Measurements from ENCODE around the gene PSMB7.

PSMB7 gene

GRCh38 chr9:124340219-124341069 lies 74.8 kb downstream of the PSMB7 start:
- in situ Hi-C loops (cut with MboI; ENCODE audit: low sequenced_read_pairs, unreplicated experiment): no loop called here
- TF ChIP-seq, protein P1, sequence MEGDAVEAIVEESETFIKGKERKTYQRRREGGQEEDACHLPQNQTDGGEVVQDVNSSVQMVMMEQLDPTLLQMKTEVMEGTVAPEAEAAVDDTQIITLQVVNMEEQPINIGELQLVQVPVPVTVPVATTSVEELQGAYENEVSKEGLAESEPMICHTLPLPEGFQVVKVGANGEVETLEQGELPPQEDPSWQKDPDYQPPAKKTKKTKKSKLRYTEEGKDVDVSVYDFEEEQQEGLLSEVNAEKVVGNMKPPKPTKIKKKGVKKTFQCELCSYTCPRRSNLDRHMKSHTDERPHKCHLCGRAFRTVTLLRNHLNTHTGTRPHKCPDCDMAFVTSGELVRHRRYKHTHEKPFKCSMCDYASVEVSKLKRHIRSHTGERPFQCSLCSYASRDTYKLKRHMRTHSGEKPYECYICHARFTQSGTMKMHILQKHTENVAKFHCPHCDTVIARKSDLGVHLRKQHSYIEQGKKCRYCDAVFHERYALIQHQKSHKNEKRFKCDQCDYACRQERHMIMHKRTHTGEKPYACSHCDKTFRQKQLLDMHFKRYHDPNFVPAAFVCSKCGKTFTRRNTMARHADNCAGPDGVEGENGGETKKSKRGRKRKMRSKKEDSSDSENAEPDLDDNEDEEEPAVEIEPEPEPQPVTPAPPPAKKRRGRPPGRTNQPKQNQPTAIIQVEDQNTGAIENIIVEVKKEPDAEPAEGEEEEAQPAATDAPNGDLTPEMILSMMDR (IDR thresholded peaks at IDR 0.05; ENCODE audit: borderline replicate concordance, control extremely low read depth, extremely low read depth, insufficient read depth, missing control alignments): no peak
- no peak for DNase-seq (ENCODE audit: low spot score)

- no peak for DNase-seq (ENCODE audit: low spot score)
- TF ChIP-seq, protein P1 (IDR thresholded peaks at IDR 0.05; ENCODE audit: borderline replicate concordance, control extremely low read depth, extremely low read depth, insufficient read depth, missing control alignments): no peak
- in situ Hi-C loops (cut with MboI; ENCODE audit: low sequenced_read_pairs, unreplicated experiment): no loop called here
Measured at GRCh38 chr9:124339603-124340146, 75.6 kb downstream of the PSMB7 start.

DNA sequence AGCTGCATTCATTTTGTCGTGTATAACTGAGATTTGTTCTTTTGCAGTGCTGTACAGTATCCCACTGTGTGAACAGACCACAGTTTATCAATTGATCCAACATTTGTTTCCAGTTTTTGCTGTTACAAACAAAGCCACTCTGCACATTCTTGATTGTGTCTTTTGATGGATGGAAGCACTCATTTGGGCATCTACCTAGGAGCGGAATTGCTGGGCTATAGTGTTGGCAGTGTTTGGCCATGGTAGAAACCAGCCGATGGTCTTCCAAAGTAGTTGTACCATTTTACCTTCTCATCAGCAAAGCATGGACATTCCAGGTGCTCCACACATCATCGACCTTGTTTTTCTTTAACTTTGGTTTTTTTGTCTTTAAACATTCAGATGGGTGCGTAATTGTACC lies 77.7 kb downstream of the PSMB7 start:
- no peak for DNase-seq (ENCODE audit: low spot score)
- in situ Hi-C loops (cut with MboI; ENCODE audit: low sequenced_read_pairs, unreplicated experiment): no loop called here
- TF ChIP-seq, protein P1 (IDR thresholded peaks at IDR 0.05; ENCODE audit: borderline replicate concordance, control extremely low read depth, extremely low read depth, insufficient read depth, missing control alignments): no peak

DNA sequence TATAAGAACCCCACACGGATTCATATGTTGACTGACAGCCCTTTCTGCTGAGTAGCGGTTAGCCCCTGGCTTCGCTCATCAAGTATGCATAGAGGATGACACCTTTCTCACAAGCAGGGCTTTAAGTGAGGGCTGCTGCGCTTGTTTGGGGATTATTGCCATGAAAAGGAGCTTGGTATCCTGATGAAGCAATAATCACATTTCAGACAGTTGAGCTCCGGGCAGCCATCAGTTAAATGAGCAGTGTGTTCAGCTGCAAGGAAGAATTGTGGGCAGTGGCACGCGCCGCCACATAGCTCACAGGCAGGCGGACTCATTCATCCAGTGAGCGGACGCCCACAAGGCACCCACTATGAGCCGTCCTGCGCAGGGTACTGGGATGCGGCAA lies 79.9 kb downstream of the PSMB7 start:
- in situ Hi-C loops (cut with MboI; ENCODE audit: low sequenced_read_pairs, unreplicated experiment): no loop called here
- TF ChIP-seq, protein P1 (IDR thresholded peaks at IDR 0.05; ENCODE audit: borderline replicate concordance, control extremely low read depth, extremely low read depth, insufficient read depth, missing control alignments): no peak
- DNase-seq (ENCODE audit: low spot score): no peak

GRCh38 chr9:124334568-124335319 lies 80.5 kb downstream of the PSMB7 start:
- in situ Hi-C loops (cut with MboI; ENCODE audit: low sequenced_read_pairs, unreplicated experiment): no loop called here
- no peak for DNase-seq (ENCODE audit: low spot score)
- TF ChIP-seq, protein P1 (IDR thresholded peaks at IDR 0.05; ENCODE audit: borderline replicate concordance, control extremely low read depth, extremely low read depth, insufficient read depth, missing control alignments): no peak

DNA sequence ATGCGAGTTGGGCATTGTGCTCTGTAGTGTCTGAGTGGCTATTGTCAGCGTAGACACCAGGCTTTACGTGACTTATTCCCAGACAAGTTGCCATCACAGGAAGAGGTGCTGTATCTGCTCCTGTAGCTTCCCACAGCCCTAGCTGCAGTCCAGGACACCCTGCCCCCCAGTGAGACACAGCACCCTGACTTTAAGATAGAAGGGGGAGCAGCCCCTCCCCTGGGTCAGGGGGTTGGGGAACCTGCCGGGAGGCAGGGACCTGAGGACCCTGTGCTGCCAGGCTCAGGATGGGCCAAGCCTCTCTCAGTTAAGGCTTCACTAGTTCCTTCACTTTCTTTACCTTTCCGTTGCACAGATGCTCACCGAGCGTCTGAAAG lies 82.1 kb downstream of the PSMB7 start:
- DNase-seq (ENCODE audit: low spot score): no peak
- in situ Hi-C loops (cut with MboI; ENCODE audit: low sequenced_read_pairs, unreplicated experiment): no loop called here
- TF ChIP-seq, protein P1 (IDR thresholded peaks at IDR 0.05; ENCODE audit: borderline replicate concordance, control extremely low read depth, extremely low read depth, insufficient read depth, missing control alignments): no peak

Data from GM13976 (cell line).